PC-9 (cell line): ENCODE data around the gene FERD3L. TPM values are rescaled to one million over a fixed set of nuclear protein-coding genes. Genes with fewer than 3 reads are reported as not detected.

Experiments used
- BruUV-seq: library from RNA; stranded (reverse); fragments of 400-500 nt; replicated peaks from 2 replicates; lab custom pipeline; 2021; lab: Mats Ljungman, UMichigan
- CTCF ChIA-PET: fragments of 300-600 bp; sonication (Branson Sonifier 250); formaldehyde crosslinking; loops from one replicate; lab custom pipeline; 2022; ENCODE audit warnings: antibody characterized with exemption; lab: Charles Lee
- POLR2A ChIA-PET: fragments of 300-600 bp; sonication (Branson Sonifier 250); formaldehyde crosslinking; loops from one replicate; lab custom pipeline; 2022; ENCODE audit warnings: antibody characterized with exemption; ENCODE audit not compliant: unreplicated experiment; lab: Charles Lee
- DNase-seq, 2 experiments: peaks; one replicate each; pipeline versions ENCODE4 v3.0.0 to v3.0.0-alpha.2; 2015 to 2022; ENCODE audit warnings: mixed read lengths in 1 of 2
- H2AFZ ChIP-seq: fragments of 200-600 bp; sonication (generic); 2 replicates; pipeline ENCODE4 v1.8.1; 2017; ENCODE audit warnings: antibody characterized with exemption
- H3F3A ChIP-seq: fragments of 200-600 bp; sonication (generic); 2 replicates; pipeline ENCODE4 v1.8.1; 2017; ENCODE audit warnings: antibody characterized with exemption, mild to moderate bottlenecking, low read depth; ENCODE audit not compliant: insufficient read depth
- H3K27ac ChIP-seq: fragments of 200-600 bp; sonication (generic); 2 replicates; pipeline ENCODE4 v1.6.1; 2016; ENCODE audit warnings: mixed run types
- H3K27me3 ChIP-seq: fragments of 200-600 bp; sonication (generic); 2 replicates; pipeline ENCODE4 v1.6.1; 2016; ENCODE audit warnings: low read depth, mixed run types; ENCODE audit not compliant: insufficient read depth
- H3K36me3 ChIP-seq: fragments of 200-600 bp; sonication (generic); 2 replicates; pipeline ENCODE4 v1.6.1; 2016; ENCODE audit warnings: low read depth, mixed run types
- H3K4me1 ChIP-seq: fragments of 200-600 bp; sonication (generic); replicated peaks from 2 replicates; pipeline ENCODE4 v1.6.1; 2016; ENCODE audit warnings: mixed run types; ENCODE audit not compliant: insufficient read depth
- H3K4me2 ChIP-seq: fragments of 200-600 bp; sonication (generic); 2 replicates; pipeline ENCODE4 v1.6.1; 2017; ENCODE audit warnings: mixed run types
- H3K4me3 ChIP-seq: fragments of 200-600 bp; sonication (generic); 2 replicates; pipeline ENCODE4 v1.6.1; 2016; ENCODE audit warnings: mixed run types
- H3K79me2 ChIP-seq: fragments of 200-600 bp; sonication (generic); 2 replicates; pipeline ENCODE4 v1.6.1; 2017; ENCODE audit warnings: low read depth, mixed run types
- H3K9me2 ChIP-seq: fragments of 200-600 bp; sonication (generic); 2 replicates; pipeline ENCODE4 v1.8.1; 2017; ENCODE audit warnings: mild to moderate bottlenecking; ENCODE audit not compliant: insufficient read depth
- H3K9me3 ChIP-seq: fragments of 200-600 bp; sonication (generic); 2 replicates; pipeline ENCODE4 v1.8.1; 2016; ENCODE audit warnings: low read depth; ENCODE audit not compliant: insufficient read depth
- H4K20me1 ChIP-seq: fragments of 200-600 bp; sonication (generic); 2 replicates; pipeline ENCODE4 v1.8.1; 2017; ENCODE audit not compliant: insufficient read depth
- EZH2 ChIP-seq: fragments of 200-600 bp; sonication (generic); IDR thresholded peaks from 2 replicates; pipeline ENCODE4 v1.8.0; 2017; ENCODE audit warnings: antibody characterized with exemption, low read depth
- intact Hi-C: fragments of 100-400 bp; cut with micrococcal nuclease; formaldehyde crosslinking; loops from one replicate; pipeline ENCODE4 v1.10.0; 2022; ENCODE audit not compliant: unreplicated experiment
- total RNA-seq: library from RNA; stranded (reverse); gene quantifications from 2 replicates; pipeline ENCODE4 v1.2.3, GENCODE V29; 2021
- TF ChIP-seq, protein P1 (sequence below): fragments of 200-600 bp; sonication (generic); conservative IDR thresholded peaks from 2 replicates; pipeline ENCODE4 v1.6.1; 2017; ENCODE audit warnings: mixed run types, antibody characterized with exemption, mild to moderate bottlenecking, moderate library complexity

FERD3L gene
- total RNA-seq, 1 experiment from 2014 or later = not detected

DNA sequence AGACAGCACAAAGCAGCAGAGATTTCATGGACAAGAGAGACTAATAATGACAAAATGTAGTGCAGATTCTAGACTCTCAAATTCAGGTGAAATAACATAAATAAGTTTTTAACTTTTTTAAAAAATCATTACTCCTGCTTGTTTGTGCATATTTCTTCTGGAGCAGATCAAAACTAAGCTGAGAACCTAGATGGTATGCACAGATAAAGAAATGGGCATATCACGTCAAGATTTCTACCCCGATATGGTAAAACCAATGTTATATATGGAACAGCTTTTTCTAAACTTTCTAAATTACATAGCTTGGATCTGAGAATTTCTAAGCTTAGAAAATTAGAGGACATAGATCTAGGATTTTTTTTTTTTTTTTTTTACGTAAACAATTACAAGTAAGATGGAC is 46.0 kb downstream of the FERD3L start:
- DNase-seq = no peak
- no peak overlapping the region for H2AFZ ChIP-seq
- TF ChIP-seq, protein P1, sequence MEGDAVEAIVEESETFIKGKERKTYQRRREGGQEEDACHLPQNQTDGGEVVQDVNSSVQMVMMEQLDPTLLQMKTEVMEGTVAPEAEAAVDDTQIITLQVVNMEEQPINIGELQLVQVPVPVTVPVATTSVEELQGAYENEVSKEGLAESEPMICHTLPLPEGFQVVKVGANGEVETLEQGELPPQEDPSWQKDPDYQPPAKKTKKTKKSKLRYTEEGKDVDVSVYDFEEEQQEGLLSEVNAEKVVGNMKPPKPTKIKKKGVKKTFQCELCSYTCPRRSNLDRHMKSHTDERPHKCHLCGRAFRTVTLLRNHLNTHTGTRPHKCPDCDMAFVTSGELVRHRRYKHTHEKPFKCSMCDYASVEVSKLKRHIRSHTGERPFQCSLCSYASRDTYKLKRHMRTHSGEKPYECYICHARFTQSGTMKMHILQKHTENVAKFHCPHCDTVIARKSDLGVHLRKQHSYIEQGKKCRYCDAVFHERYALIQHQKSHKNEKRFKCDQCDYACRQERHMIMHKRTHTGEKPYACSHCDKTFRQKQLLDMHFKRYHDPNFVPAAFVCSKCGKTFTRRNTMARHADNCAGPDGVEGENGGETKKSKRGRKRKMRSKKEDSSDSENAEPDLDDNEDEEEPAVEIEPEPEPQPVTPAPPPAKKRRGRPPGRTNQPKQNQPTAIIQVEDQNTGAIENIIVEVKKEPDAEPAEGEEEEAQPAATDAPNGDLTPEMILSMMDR = no peak
- no peak for TF ChIP-seq EZH2
- no peaks in the 10 kb centered on the region for H4K20me1 ChIP-seq
- H3K4me1 ChIP-seq = peaks cover 10% of the 10 kb centered on the region
- POLR2A ChIA-PET = no interaction called here
- no peaks in the 10 kb centered on the region for H3K79me2 ChIP-seq
- CTCF ChIA-PET = interaction anchor here (0.6 kb wide), 1 partner anchor 624 kb away, joined by 4 read pairs; no protein-coding TSS in a partner anchor
- H3F3A ChIP-seq = 0 out of 2 replicates have a peak, but pooled peaks cover 9% of the 10 kb centered on the region
- no peaks in the 10 kb centered on the region for H3K9me2 ChIP-seq
- no TSS peak for BruUV-seq
- intact Hi-C loops = no loop called here
- H3K9me3 ChIP-seq = peaks cover 16% of the 10 kb centered on the region
- H3K4me2 ChIP-seq = no peak overlapping the region
- no peak overlapping the region for H3K4me3 ChIP-seq
- H3K27me3 ChIP-seq = no peaks in the 10 kb centered on the region
- no peaks in the 10 kb centered on the region for H3K36me3 ChIP-seq
- no peak overlapping the region for H3K27ac ChIP-seq

- H3K9me2 ChIP-seq = no peaks in the 10 kb centered on the region
- CTCF ChIA-PET = no interaction called here
- H3K9me3 ChIP-seq = peaks cover 16% of the 10 kb centered on the region
- intact Hi-C loops = no loop called here
- DNase-seq = no peak
- no peaks in the 10 kb centered on the region for H3K27me3 ChIP-seq
- H3K36me3 ChIP-seq = no peaks in the 10 kb centered on the region
- no peak overlapping the region for H2AFZ ChIP-seq
- H3F3A ChIP-seq = 0 out of 2 replicates have a peak, but pooled peaks cover 9% of the 10 kb centered on the region
- TF ChIP-seq, protein P1 = no peak
- no peak for TF ChIP-seq EZH2
- H3K79me2 ChIP-seq = no peaks in the 10 kb centered on the region
- H3K4me2 ChIP-seq = no peak overlapping the region
- H4K20me1 ChIP-seq = no peaks in the 10 kb centered on the region
- no peak overlapping the region for H3K4me3 ChIP-seq
- no peak overlapping the region for H3K27ac ChIP-seq
- no TSS peak for BruUV-seq
- H3K4me1 ChIP-seq = peaks cover 10% of the 10 kb centered on the region
- POLR2A ChIA-PET = no interaction called here
Measured at GRCh38 chr7:19098510-19098909, 46.7 kb downstream of the FERD3L start.

GRCh38 chr7:19097165-19098055 is 47.8 kb downstream of the FERD3L start:
- Histone ChIP-seq H3K79me2 (no peaks in the 10 kb centered on the region), H3K4me1 (peaks cover 10% of the 10 kb centered on the region), H3K9me2 (no peaks in the 10 kb centered on the region), H3K4me2 (no peak overlapping the region), H2AFZ (no peak overlapping the region; the same call in 1 of the 2 replicates), H3K4me3 (no peak overlapping the region), H3K36me3 (no peaks in the 10 kb centered on the region), H3K27me3 (no peaks in the 10 kb centered on the region), H3F3A (0 out of 2 replicates have a peak, but pooled peaks cover 9% of the 10 kb centered on the region), H4K20me1 (no peaks in the 10 kb centered on the region), H3K27ac (no peak overlapping the region), H3K9me3 (peaks cover 16% of the 10 kb centered on the region)
- BruUV-seq = no TSS peak
- no peak for DNase-seq
- no peak for TF ChIP-seq EZH2
- TF ChIP-seq, protein P1 = no peak
- intact Hi-C loops = no loop called here
- POLR2A ChIA-PET = no interaction called here
- CTCF ChIA-PET = no interaction called here
